OCI-LY3 (cell line): ENCODE results near the gene HSBP1.

Experiments used
- CTCF ChIP-seq: fragments of 200-600, 300-600 bp; sonication (generic); IDR thresholded peaks from 2 replicates; pipeline ENCODE4 v1.5.1; 2014; ENCODE audit warnings: antibody characterized with exemption, low read length, low read depth
- EZH2phosphoT487 ChIP-seq: fragments of 200-600 bp; shearing (Covaris generic); IDR thresholded peaks from 2 replicates; pipeline ENCODE4 v1.6.1; 2018; ENCODE audit warnings: antibody characterized with exemption, mixed run types, low read depth

- no peak for TF ChIP-seq CTCF
- no peak for TF ChIP-seq EZH2phosphoT487
These were observed 35.9 kb downstream of the HSBP1 start for GRCh38 chr16:83843657-83844056.
